Calu3 (cell line): ENCODE results near the gene EPO. TPM values are rescaled to one million over a fixed set of nuclear protein-coding genes. Genes with fewer than 3 reads are reported as not detected.

Experiments used
- BruUV-seq: library from RNA; stranded (reverse); fragments of 400-500 nt; replicated peaks from 2 replicates; lab custom pipeline; 2021; lab: Mats Ljungman, UMichigan
- CTCF ChIA-PET: fragments of 300-600 bp; sonication (Branson Sonifier 250); formaldehyde crosslinking; loops from one replicate; lab custom pipeline; 2022; ENCODE audit warnings: antibody characterized with exemption; lab: Charles Lee
- DNase-seq: peaks from one replicate; pipeline ENCODE4 v3.0.0; 2022
- H3K27ac Mint-ChIP-seq: one replicate; pipeline ENCODE4 v1.8.0; 2022; ENCODE audit warnings: mixed read lengths; ENCODE audit not compliant: unreplicated experiment
- H3K27me3 Mint-ChIP-seq: one replicate; pipeline ENCODE4 v1.8.0; 2022; ENCODE audit warnings: mixed read lengths; ENCODE audit not compliant: unreplicated experiment
- H3K36me3 Mint-ChIP-seq: one replicate; pipeline ENCODE4 v1.8.0; 2022; ENCODE audit warnings: mild to moderate bottlenecking, moderate library complexity, mixed read lengths; ENCODE audit not compliant: insufficient read depth, unreplicated experiment
- H3K4me1 Mint-ChIP-seq: one replicate; pipeline ENCODE4 v1.8.0; 2022; ENCODE audit warnings: mild to moderate bottlenecking, low read depth, mixed read lengths; ENCODE audit not compliant: unreplicated experiment
- H3K4me3 Mint-ChIP-seq: one replicate; pipeline ENCODE4 v1.8.0; 2022; ENCODE audit warnings: mild to moderate bottlenecking, low read depth, moderate library complexity, mixed read lengths; ENCODE audit not compliant: unreplicated experiment
- H3K9me3 Mint-ChIP-seq: one replicate; pipeline ENCODE4 v1.8.0; 2022; ENCODE audit warnings: low read depth, mixed read lengths; ENCODE audit not compliant: unreplicated experiment
- intact Hi-C: fragments of 100-400 bp; cut with micrococcal nuclease; formaldehyde crosslinking; loops from one replicate; pipeline ENCODE4 v1.10.0; 2022; ENCODE audit not compliant: unreplicated experiment
- total RNA-seq: library from RNA; stranded (reverse); gene quantifications from 2 replicates; pipeline ENCODE4 v1.2.3, GENCODE V29; 2022
- TF ChIP-seq, protein P1 (sequence below): fragments of 200-600 bp; IDR thresholded peaks from one replicate; pipeline ENCODE4 v1.8.0; 2022; ENCODE audit warnings: antibody characterized with exemption; ENCODE audit not compliant: unreplicated experiment

EPO gene
- total RNA-seq, 1 experiment from 2014 or later, result not detected

DNA sequence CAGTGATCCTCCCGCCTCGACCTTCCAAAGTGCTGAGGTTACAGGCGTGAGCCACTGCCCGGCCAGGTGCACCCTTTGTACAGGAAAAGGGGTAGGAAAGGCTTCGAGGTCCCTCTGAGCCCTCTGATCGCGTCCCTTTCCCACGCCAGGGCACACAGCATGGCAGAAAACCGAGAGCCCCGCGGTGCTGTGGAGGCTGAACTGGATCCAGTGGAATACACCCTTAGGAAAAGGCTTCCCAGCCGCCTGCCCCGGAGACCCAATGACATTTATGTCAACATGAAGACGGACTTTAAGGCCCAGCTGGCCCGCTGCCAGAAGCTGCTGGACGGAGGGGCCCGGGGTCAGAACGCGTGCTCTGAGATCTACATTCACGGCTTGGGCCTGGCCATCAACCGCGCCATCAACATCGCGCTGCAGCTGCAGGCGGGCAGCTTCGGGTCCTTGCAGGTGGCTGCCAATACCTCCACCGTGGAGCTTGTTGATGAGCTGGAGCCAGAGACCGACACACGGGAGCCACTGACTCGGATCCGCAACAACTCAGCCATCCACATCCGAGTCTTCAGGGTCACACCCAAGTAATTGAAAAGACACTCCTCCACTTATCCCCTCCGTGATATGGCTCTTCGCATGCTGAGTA is 13.5 kb upstream of the EPO start:
- CTCF ChIA-PET, result interaction anchor here (1.0 kb wide), 1 partner anchor 10 kb away, joined by 3 read pairs; no protein-coding TSS in a partner anchor
- H3K27me3 Mint-ChIP-seq, result peaks cover under 1% of the 10 kb centered on the region
- peak overlapping the region; percentile 80 for H3K27ac Mint-ChIP-seq

DNA sequence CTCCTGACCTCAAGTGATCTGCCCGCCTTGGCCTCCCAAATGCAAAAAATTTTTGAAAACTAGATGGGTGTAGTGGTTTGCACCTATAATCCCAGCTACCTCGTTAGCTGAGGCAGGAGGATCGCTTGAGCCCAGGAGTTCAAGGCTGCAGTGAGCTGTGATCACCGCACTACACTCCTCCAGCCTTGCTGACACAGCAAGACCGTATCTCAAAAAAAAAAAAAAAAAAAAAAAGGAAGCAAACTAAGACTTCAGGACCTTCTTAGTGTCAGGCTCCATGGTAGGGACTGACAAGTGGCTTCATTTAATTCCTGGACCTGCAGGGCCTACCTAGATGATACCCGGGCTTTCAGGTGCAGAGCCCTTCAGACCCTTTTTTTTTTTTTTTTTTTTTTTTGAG is 11.9 kb upstream of the EPO start:
- no TSS peak for BruUV-seq
- DNase-seq, result no peak
- CTCF ChIA-PET, result no interaction called here
- Mint-ChIP-seq H3K9me3 (no peaks in the 10 kb centered on the region), H3K27ac (no peak overlapping the region), H3K36me3 (peaks cover 25% of the 10 kb centered on the region), H3K4me3 (no peak overlapping the region), H3K4me1 (no peaks in the 10 kb centered on the region), H3K27me3 (no peaks in the 10 kb centered on the region)
- TF ChIP-seq, protein P1, sequence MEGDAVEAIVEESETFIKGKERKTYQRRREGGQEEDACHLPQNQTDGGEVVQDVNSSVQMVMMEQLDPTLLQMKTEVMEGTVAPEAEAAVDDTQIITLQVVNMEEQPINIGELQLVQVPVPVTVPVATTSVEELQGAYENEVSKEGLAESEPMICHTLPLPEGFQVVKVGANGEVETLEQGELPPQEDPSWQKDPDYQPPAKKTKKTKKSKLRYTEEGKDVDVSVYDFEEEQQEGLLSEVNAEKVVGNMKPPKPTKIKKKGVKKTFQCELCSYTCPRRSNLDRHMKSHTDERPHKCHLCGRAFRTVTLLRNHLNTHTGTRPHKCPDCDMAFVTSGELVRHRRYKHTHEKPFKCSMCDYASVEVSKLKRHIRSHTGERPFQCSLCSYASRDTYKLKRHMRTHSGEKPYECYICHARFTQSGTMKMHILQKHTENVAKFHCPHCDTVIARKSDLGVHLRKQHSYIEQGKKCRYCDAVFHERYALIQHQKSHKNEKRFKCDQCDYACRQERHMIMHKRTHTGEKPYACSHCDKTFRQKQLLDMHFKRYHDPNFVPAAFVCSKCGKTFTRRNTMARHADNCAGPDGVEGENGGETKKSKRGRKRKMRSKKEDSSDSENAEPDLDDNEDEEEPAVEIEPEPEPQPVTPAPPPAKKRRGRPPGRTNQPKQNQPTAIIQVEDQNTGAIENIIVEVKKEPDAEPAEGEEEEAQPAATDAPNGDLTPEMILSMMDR, result no peak
- intact Hi-C loops, result no loop called here

More for the DNA sequence above, 13.5 kb upstream of the EPO start:
- BruUV-seq, result no TSS peak
- no peaks in the 10 kb centered on the region for H3K4me1 Mint-ChIP-seq
- no peaks in the 10 kb centered on the region for H3K9me3 Mint-ChIP-seq
- DNase-seq, result no peak
- peaks cover 25% of the 10 kb centered on the region for H3K36me3 Mint-ChIP-seq
- intact Hi-C loops, result loop anchor here (1.0 kb wide), 1 partner anchor 146 kb away; the partner anchor contains the start of gene SLC12A9
- TF ChIP-seq, protein P1, result no peak
- H3K4me3 Mint-ChIP-seq, result peak overlapping the region; percentile 95

DNA sequence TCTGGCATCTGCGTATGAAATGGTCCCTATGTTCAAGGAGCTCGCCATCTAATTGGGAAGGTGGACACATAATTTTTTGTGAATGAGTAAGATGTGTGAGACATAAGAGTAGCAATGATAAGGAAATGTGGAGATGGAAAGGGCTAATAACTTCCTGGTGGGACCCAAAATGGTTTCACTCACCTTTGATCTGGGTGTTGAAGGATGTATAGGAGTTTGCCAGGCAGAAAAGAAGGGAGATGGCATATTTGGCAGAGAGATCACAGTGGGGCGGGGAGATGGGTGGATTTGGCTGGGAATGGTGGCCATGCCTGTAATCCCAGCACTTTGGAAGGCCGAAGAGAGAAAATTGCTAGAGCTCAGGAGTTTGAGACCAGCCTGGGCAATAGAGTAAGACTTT is 9.8 kb upstream of the EPO start:
- H3K27me3 Mint-ChIP-seq, result peaks cover 7% of the 10 kb centered on the region
- no peaks in the 10 kb centered on the region for H3K4me1 Mint-ChIP-seq
- BruUV-seq, result no TSS peak
- CTCF ChIA-PET, result no interaction called here
- no peak for DNase-seq
- no peak overlapping the region for H3K27ac Mint-ChIP-seq
- intact Hi-C loops, result no loop called here
- H3K4me3 Mint-ChIP-seq, result no peak overlapping the region
- peaks cover 22% of the 10 kb centered on the region for H3K36me3 Mint-ChIP-seq
- TF ChIP-seq, protein P1, result no peak
- H3K9me3 Mint-ChIP-seq, result no peaks in the 10 kb centered on the region

DNA sequence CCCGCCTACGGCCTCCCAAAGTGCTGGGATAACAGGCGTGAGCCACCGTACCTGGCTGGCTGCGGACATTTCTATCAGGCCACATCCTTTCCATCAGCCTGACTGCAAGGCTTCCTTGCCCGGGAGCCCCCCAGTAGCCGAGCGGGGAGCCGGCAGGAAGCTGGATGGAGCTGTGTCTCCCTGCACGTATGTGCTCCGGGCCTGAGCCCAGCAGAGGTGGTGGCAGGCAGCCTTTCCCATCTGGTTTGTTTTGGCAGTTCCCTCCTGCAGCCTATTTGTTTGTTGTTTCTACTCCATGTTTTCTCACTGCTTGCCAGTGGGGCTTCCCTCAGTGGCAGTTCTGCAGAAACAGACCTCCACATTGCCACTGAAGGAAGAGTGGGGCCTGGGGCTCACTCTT is 8.9 kb upstream of the EPO start:
- intact Hi-C loops, result no loop called here
- CTCF ChIA-PET, result no interaction called here
- BruUV-seq, result no TSS peak

More for the DNA sequence above, 8.9 kb upstream of the EPO start:
- TF ChIP-seq, protein P1, result no peak
- H3K4me1 Mint-ChIP-seq, result no peaks in the 10 kb centered on the region
- no peaks in the 10 kb centered on the region for H3K9me3 Mint-ChIP-seq
- no peak overlapping the region for H3K27ac Mint-ChIP-seq
- peaks cover 13% of the 10 kb centered on the region for H3K27me3 Mint-ChIP-seq
- H3K4me3 Mint-ChIP-seq, result no peak overlapping the region
- DNase-seq, result no peak
- peaks cover 13% of the 10 kb centered on the region for H3K36me3 Mint-ChIP-seq
